Sigmoid colon (tissue), 7 donors: ENCODE results near the gene SLC9A5. TPM values are rescaled to one million over a fixed set of nuclear protein-coding genes. Genes with fewer than 3 reads are reported as not detected.

ENCODE experiments used
- DNase-seq: peaks from one replicate; pipeline ENCODE4 v3.0.0-alpha.2; 2019
- H3K27ac ChIP-seq, 4 donors: fragments of 200-600 bp; sonication (generic); one replicate each; pipeline ENCODE4 v1.5.1; 2016 to 2019; ENCODE audit warnings: mild to moderate bottlenecking in 1 of 4
- H3K27me3 ChIP-seq, 3 donors: fragments of 200-600 bp; sonication (generic); one replicate each; pipeline ENCODE4 v1.5.1; 2019; ENCODE audit warnings: mild to moderate bottlenecking in 1 of 3
- H3K36me3 ChIP-seq, 4 donors: fragments of 200-600 bp; sonication (generic); one replicate each; pipeline ENCODE4 v1.5.1; 2016 to 2019
- H3K4me1 ChIP-seq, 4 donors: fragments of 200-600 bp; sonication (generic); one replicate each; pipeline ENCODE4 v1.5.1; 2017 to 2019
- H3K4me3 ChIP-seq, 4 donors: fragments of 200-600 bp; sonication (generic); one replicate each; pipeline ENCODE4 v1.5.1; 2017 to 2019; ENCODE audit warnings: mild to moderate bottlenecking in 2 of 4, moderate library complexity in 1 of 4
- H3K9me3 ChIP-seq, 4 donors: fragments of 200-600 bp in 3 of 4; sonication (generic) in 3 of 4; one replicate each; pipeline versions ENCODE4 v1.5.1 to v1.6.1; 2013 to 2019
- CTCF ChIP-seq, 4 experiments: fragments of 450-650 bp in 3 of 4; fragments of 200-600 bp in 1 of 4; IDR thresholded peaks; one replicate each; pipeline ENCODE4 v1.5.1; 2016 to 2019; ENCODE audit warnings: antibody characterized with exemption in 4 of 4, mild to moderate bottlenecking in 3 of 4, moderate library complexity in 2 of 4
- EP300 ChIP-seq, 4 donors: sonication (generic); formaldehyde crosslinking; IDR thresholded peaks; one replicate each; pipeline ENCODE4 v1.6.1; 2017; ENCODE audit warnings: antibody characterized with exemption in 4 of 4
- POLR2A ChIP-seq, 2 donors: fragments of 450-650 bp; IDR thresholded peaks; one replicate each; pipeline ENCODE4 v1.6.1; 2016; ENCODE audit warnings: antibody characterized with exemption in 2 of 2, mild to moderate bottlenecking in 2 of 2, moderate library complexity in 2 of 2
- POLR2AphosphoS5 ChIP-seq, 4 donors: sonication (generic); formaldehyde crosslinking; IDR thresholded peaks; one replicate each; pipeline ENCODE4 v1.6.1; 2017; ENCODE audit warnings: antibody characterized with exemption in 4 of 4
- WGBS, 2 donors: extraction: QIAGEN DNeasy Blood & Tissue Kit; methylation state at CpG; one replicate each; pipeline ENCODE4 v1.1.7; 2013; 5-methylcytosine and 5-hydroxymethylcytosine counted together
- intact Hi-C: fragments of 100-400 bp; cut with DNase I; formaldehyde crosslinking; loops from one replicate; pipeline ENCODE4 v1.15.1; 2023
- polyA plus RNA-seq, 3 donors: library from polyadenylated mRNA; stranded (reverse); fragments of 200-250 nt; gene quantifications; one replicate each; pipeline ENCODE4 v1.2.3, GENCODE V29; 2013
- total RNA-seq, 4 donors: library from RNA; depleted of rRNA; stranded (reverse); fragments of >200 nt; gene quantifications; one replicate each; pipeline ENCODE4 v1.1.0, GENCODE V29; 2016
- donor health status: healthy with polysubstance abuse.
- donor health status: Bipolar disorder and iron deficiency.
- donor health status: healthy.

SLC9A5 gene
- total and polyA plus RNA-seq, 7 donors: 0.46 to 6.1 (median 0.99) TPM; not detected in 2

DNA sequence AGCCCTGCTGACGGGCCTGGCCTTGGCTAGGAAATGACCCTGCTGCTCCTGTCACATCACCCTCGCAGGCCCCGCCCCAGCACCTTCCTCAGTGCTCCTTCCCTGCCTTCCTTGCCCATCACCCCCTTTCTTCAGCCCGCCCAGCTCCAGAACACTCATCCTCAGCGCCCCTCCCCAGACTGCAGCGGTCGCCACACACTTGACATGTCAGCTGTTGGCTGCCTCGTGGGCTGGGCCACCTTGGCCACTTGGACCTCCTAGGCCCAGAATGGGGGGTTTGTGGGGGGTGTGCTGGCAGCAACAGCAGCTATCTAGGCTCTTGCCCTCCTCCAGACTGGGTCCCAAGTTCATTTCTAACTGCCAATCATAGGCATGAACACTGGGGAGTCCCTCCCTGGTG is 39.2 kb upstream of the SLC9A5 start:
- DNase-seq: no peak
- no peak overlapping the region for H3K4me3 ChIP-seq
- no peaks in the 10 kb centered on the region for H3K27me3 ChIP-seq
- no peak overlapping the region for H3K27ac ChIP-seq
- H3K4me1 ChIP-seq: no peaks in the 10 kb centered on the region
- intact Hi-C loops: no loop called here
- peaks cover 0 to 4% (median 0%) of the 10 kb centered on the region in 4 donors for H3K36me3 ChIP-seq
- H3K9me3 ChIP-seq: no peaks in the 10 kb centered on the region
- WGBS, 2 donors: 88% methylated on average over 8 of the region's 8 CpGs
- TF ChIP-seq CTCF (IDR thresholded peaks at IDR 0.05) (no peak), POLR2A (IDR thresholded peaks at IDR 0.05) (no peak), POLR2AphosphoS5 (IDR thresholded peaks at IDR 0.05) (no peak), EP300 (IDR thresholded peaks at IDR 0.05) (no peak)

DNA sequence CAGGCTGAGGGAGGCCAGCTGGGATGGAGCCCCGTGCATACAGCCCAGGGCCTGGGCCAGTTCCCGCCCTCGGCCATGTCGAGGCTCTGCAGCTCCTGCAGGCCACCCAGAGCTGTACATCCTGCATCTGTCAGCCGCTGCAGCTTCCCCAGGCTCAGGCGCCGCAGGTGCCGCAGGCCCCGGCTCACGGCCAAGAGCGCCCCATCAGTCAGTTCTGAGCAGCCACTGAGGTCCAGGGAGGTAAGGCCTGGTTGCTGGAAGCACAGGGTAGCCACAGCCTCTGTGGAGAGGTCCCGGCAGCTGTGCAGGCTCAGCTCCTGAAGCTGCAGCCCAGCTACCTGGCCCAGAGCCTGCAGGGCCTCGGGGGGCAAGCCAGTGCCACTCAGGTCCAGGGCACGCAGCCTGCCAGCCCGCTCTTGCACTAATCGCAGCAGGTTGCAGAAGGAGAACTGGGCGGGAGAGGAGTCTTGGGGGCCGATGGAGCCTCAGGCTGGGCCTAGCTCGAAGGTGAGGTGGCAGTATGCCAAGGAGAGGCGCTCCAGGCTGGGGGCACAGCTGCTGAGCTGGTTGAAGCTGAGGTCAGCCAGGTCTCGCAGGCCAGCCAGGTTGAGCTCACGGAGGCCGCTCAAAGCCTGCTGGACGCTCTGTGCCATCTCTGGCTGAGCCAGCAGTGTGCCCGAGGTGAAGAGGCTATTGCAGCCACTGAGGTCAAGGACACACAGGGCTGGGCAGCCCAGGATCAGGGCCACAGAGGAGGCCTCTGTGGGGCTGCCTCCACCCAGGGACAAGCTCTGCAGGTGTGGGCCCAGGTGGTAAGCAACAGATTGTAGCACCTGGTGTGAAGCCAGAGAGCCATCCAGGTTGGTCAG is 38.5 kb upstream of the SLC9A5 start:
- H3K4me3 ChIP-seq: no peak overlapping the region
- WGBS, 2 donors: 91% methylated on average over 25 of the region's 25 CpGs
- no peaks in the 10 kb centered on the region for H3K9me3 ChIP-seq
- no peaks in the 10 kb centered on the region for H3K4me1 ChIP-seq
- DNase-seq: no peak
- peaks cover 0 to 4% (median 0%) of the 10 kb centered on the region in 4 donors for H3K36me3 ChIP-seq
- H3K27ac ChIP-seq: no peak overlapping the region
- intact Hi-C loops: no loop called here
- no peaks in the 10 kb centered on the region for H3K27me3 ChIP-seq
- TF ChIP-seq POLR2AphosphoS5 (IDR thresholded peaks at IDR 0.05) (no peak), CTCF (IDR thresholded peaks at IDR 0.05) (no peak), POLR2A (IDR thresholded peaks at IDR 0.05) (no peak)

DNA sequence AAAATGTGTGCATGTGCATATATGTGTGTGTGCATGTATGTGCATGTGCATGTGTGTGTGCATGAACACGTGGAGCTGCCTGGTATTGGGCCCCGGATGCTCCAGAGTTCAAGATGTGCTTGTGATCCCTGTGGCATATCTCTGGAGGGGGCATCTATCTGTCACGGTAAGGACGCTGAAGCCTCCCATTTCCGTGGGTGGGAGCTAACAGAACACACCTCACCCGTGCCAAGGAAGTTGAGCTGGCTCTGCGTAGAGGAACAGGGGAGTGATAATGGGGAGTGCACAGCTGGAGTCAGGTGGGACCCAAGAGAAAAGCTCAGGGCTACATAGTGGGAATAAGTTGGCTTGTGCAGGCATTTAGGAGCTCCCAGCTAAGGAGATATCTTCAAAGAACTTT is 37.1 kb upstream of the SLC9A5 start:
- Histone ChIP-seq H3K4me1 (no peaks in the 10 kb centered on the region), H3K9me3 (no peaks in the 10 kb centered on the region), H3K36me3 (peaks cover 0 to 4% (median 0%) of the 10 kb centered on the region in 4 donors), H3K27ac (no peak overlapping the region), H3K4me3 (no peak overlapping the region), H3K27me3 (no peaks in the 10 kb centered on the region)
- intact Hi-C loops: no loop called here
- 88% methylated on average over 7 of the region's 7 CpGs for WGBS, 2 donors
- TF ChIP-seq CTCF (IDR thresholded peaks at IDR 0.05) (no peak), POLR2A (IDR thresholded peaks at IDR 0.05) (no peak), POLR2AphosphoS5 (IDR thresholded peaks at IDR 0.05) (no peak), EP300 (IDR thresholded peaks at IDR 0.05) (no peak)
- DNase-seq: no peak

DNA sequence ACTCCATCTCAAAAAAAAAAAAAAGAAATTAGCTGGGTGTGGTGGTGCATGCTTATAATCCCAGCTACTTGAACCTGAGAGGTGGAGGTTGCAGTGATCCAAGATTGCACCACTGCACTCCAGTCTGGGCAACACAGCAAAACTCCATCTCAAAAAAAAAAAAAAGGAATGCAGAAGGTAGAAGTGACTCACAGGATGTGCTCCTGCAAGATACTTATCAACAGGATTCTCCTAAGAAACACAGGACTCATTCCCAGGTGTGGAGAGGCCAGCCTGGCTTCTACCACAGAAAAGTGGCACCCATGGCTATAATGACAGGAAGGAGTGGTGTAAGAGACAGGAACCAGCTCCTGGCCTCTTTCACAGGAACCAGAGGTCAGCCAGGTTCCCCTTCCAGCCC is 36.0 kb upstream of the SLC9A5 start:
- Histone ChIP-seq H3K27ac (no peak overlapping the region), H3K36me3 (no peaks in the 10 kb centered on the region), H3K4me1 (no peaks in the 10 kb centered on the region), H3K9me3 (no peaks in the 10 kb centered on the region), H3K4me3 (no peak overlapping the region), H3K27me3 (no peaks in the 10 kb centered on the region)
- DNase-seq: no peak
- intact Hi-C loops: no loop called here
- no peak for TF ChIP-seq POLR2A (IDR thresholded peaks at IDR 0.05)
- TF ChIP-seq CTCF (IDR thresholded peaks at IDR 0.05): no peak
- TF ChIP-seq EP300 (IDR thresholded peaks at IDR 0.05): no peak
- TF ChIP-seq POLR2AphosphoS5 (IDR thresholded peaks at IDR 0.05): no peak
